Right lobe of liver (tissue), 6 donors: Measurements from ENCODE around the gene FAM219A. TPM values are rescaled to one million over a fixed set of nuclear protein-coding genes. Genes with fewer than 3 reads are reported as not detected.

Experiments used
- ATAC-seq, 4 donors: fragments of 200-7000 bp; cut with Tn5 transposase; one replicate each; pipeline ENCODE4 v1.9.1; 2020; ENCODE audit warnings: mild to moderate bottlenecking in 4 of 4, moderate library complexity in 4 of 4
- DNase-seq, 3 donors: peaks; one replicate each; pipeline ENCODE4 v3.0.0-alpha.2; 2020
- H3K27ac ChIP-seq, 3 donors: fragments of 200-600 bp; one replicate each; pipeline ENCODE4 v1.8.0; 2022
- H3K27me3 ChIP-seq, 2 donors: fragments of 200-600 bp; one replicate each; pipeline ENCODE4 v1.8.0; 2022
- H3K36me3 ChIP-seq, 4 donors: fragments of 200-600 bp; sonication (generic) in 1 of 4; one replicate each; pipeline versions ENCODE4 v1.5.1 to v1.8.0; 2017 to 2022; ENCODE audit warnings: control low read depth in 1 of 4
- H3K4me1 ChIP-seq, 4 donors: fragments of 200-600 bp; sonication (generic) in 1 of 4; one replicate each; pipeline versions ENCODE4 v1.5.1 to v1.8.0; 2017 to 2022; ENCODE audit warnings: control low read depth in 1 of 4
- H3K4me3 ChIP-seq, 3 donors: fragments of 200-600 bp; one replicate each; pipeline ENCODE4 v1.8.0; 2022
- H3K9me3 ChIP-seq, 4 donors: fragments of 200-600 bp; sonication (generic) in 1 of 4; one replicate each; pipeline versions ENCODE4 v1.5.1 to v1.8.0; 2017 to 2022; ENCODE audit warnings: control low read depth in 1 of 4
- CTCF ChIP-seq, 4 donors: fragments of 200-600 bp in 3 of 4; fragments of 450-650 bp in 1 of 4; IDR thresholded peaks; one replicate each; pipeline versions ENCODE4 v1.5.1 to v1.8.0; 2016 to 2022; ENCODE audit warnings: antibody characterized with exemption in 4 of 4, mild to moderate bottlenecking in 2 of 4
- POLR2A ChIP-seq: fragments of 450-650 bp; IDR thresholded peaks from one replicate; pipeline ENCODE4 v1.6.1; 2017; ENCODE audit warnings: antibody characterized with exemption, mild to moderate bottlenecking
- whole genome bisulfite sequencing: methylation state at CpG from one replicate; pipeline ENCODE4 v1.1.6; 2018; ENCODE audit warnings: low coverage, low lambda C conversion rate; ENCODE audit not compliant: insufficient coverage; ENCODE audit errors: missing lambda C conversion rate; 5-methylcytosine and 5-hydroxymethylcytosine counted together
- intact Hi-C, 2 donors: fragments of 100-400 bp; cut with DNase I; formaldehyde crosslinking; loops; one replicate each; pipeline versions ENCODE4 v1.11.2 to v1.14.1; 2022
- total RNA-seq, 6 experiments: library from RNA; depleted of rRNA in 2 of 6; stranded (reverse); fragments of >200 nt in 2 of 6; fragmentation: NEBNext Ultra II Directional in 3 of 6; extraction: Animal tissue kit (Norgen Biotek cat#: 25700) in 3 of 6; gene quantifications; one replicate each; pipeline versions ENCODE4 v1.1.0 to v1.2.4, GENCODE V29; 2016 to 2023
- donor health status: DM: no; HTN: yes; CAD: no.
- donor health status: DM: no; HTN: no; CAD: no.
- donor health status: DM: no; HTN: no; CAD: no.
- donor health status: DM: no; HTN: yes; CAD: no.
- donor health status: DM: no; HTN: yes; CAD: no.

The FAM219A gene
- total RNA-seq, 6 experiments from 2014 or later, result 4.1 to 10.7 (median 5.3) TPM

GRCh38 chr9:34454571-34455065 lies 3.8 kb downstream of the FAM219A start:
- ATAC-seq, result no peak

GRCh38 chr9:34452568-34452967 lies 5.8 kb downstream of the FAM219A start:
- TF ChIP-seq POLR2A, result no peak
- TF ChIP-seq CTCF (IDR thresholded peaks at IDR 0.05), result no peak
- H3K27me3 ChIP-seq, result no peaks in the 10 kb centered on the region
- H3K4me1 ChIP-seq, result peaks cover 0 to 12% (median 3%) of the 10 kb centered on the region in 4 donors
- DNase-seq, result no peak
- no peak overlapping the region for H3K4me3 ChIP-seq
- intact Hi-C loops, result no loop called here
- H3K9me3 ChIP-seq, result no peaks in the 10 kb centered on the region
- ATAC-seq, result no peak
- H3K27ac ChIP-seq, result no peak overlapping the region
- no peaks in the 10 kb centered on the region for H3K36me3 ChIP-seq
- WGBS, result 94% methylated on average over 2 of the region's 2 CpGs

More at GRCh38 chr9:34454571-34455065, 3.8 kb downstream of the FAM219A start:
- Histone ChIP-seq H3K36me3 (no peaks in the 10 kb centered on the region), H3K9me3 (no peaks in the 10 kb centered on the region), H3K4me3 (no peak overlapping the region), H3K27ac (no peak overlapping the region), H3K27me3 (no peaks in the 10 kb centered on the region), H3K4me1 (peaks cover 0 to 13% (median 6%) of the 10 kb centered on the region in 4 donors)
- 88% methylated on average over 1 of the region's 3 CpGs for WGBS
- no peak for TF ChIP-seq CTCF (IDR thresholded peaks at IDR 0.05)
- no peak for TF ChIP-seq POLR2A
- intact Hi-C loops, result no loop called here
- DNase-seq, result no peak

GRCh38 chr9:34451545-34451944 lies 6.8 kb downstream of the FAM219A start:
- DNase-seq, result no peak
- no peaks in the 10 kb centered on the region for H3K9me3 ChIP-seq
- WGBS, result 56% methylated on average over 2 of the region's 3 CpGs
- TF ChIP-seq CTCF (IDR thresholded peaks at IDR 0.05) (no peak), POLR2A (no peak)
- no peak overlapping the region for H3K4me3 ChIP-seq
- no peak for ATAC-seq
- intact Hi-C loops, result no loop called here
- peaks cover 0 to 1% (median 0%) of the 10 kb centered on the region in 4 donors for H3K4me1 ChIP-seq
- no peak overlapping the region for H3K27ac ChIP-seq
- H3K36me3 ChIP-seq, result no peaks in the 10 kb centered on the region
- no peaks in the 10 kb centered on the region for H3K27me3 ChIP-seq

GRCh38 chr9:34451135-34451534 lies 7.2 kb downstream of the FAM219A start:
- ATAC-seq (peak in 3 of 4 donors; percentile 23 to 47 (median 38)), DNase-seq (no peak)
- Histone ChIP-seq H3K27ac (no peak overlapping the region), H3K27me3 (no peaks in the 10 kb centered on the region), H3K4me1 (no peaks in the 10 kb centered on the region), H3K9me3 (no peaks in the 10 kb centered on the region), H3K4me3 (no peak overlapping the region), H3K36me3 (no peaks in the 10 kb centered on the region)
- WGBS, result 83% methylated on average over 2 of the region's 2 CpGs
- intact Hi-C loops, result no loop called here
- TF ChIP-seq POLR2A (no peak), CTCF (IDR thresholded peaks at IDR 0.05) (no peak)

GRCh38 chr9:34450644-34451043 lies 7.7 kb downstream of the FAM219A start:
- no peaks in the 10 kb centered on the region for H3K36me3 ChIP-seq
- intact Hi-C loops, result no loop called here
- DNase-seq (no peak), ATAC-seq (no peak)
- no peaks in the 10 kb centered on the region for H3K9me3 ChIP-seq
- H3K27ac ChIP-seq, result no peak overlapping the region
- no peak overlapping the region for H3K4me3 ChIP-seq
- TF ChIP-seq CTCF (IDR thresholded peaks at IDR 0.05) (no peak), POLR2A (no peak)
- no peaks in the 10 kb centered on the region for H3K4me1 ChIP-seq
- 81% methylated on average over 9 of the region's 10 CpGs for WGBS
- H3K27me3 ChIP-seq, result no peaks in the 10 kb centered on the region
